HepG2 (cell line): Measurements from ENCODE around the gene KHNYN. TPM values are rescaled to one million over a fixed set of nuclear protein-coding genes. Genes with fewer than 3 reads are reported as not detected.
A peak's percentile ranks its signal among the peaks of the same experiment; 100 is the strongest.

Experiments
- ATAC-seq: fragments of 200-7000 bp; cut with Tn5 transposase; 3 replicates; pipeline ENCODE4 v1.9.1; 2020; ENCODE audit warnings: mild to moderate bottlenecking, moderate library complexity
- BruUV-seq: library from RNA; stranded (reverse); fragments of 400-500 nt; replicated peaks from 2 replicates; lab custom pipeline; 2021; lab: Mats Ljungman, UMichigan
- CTCF ChIA-PET: fragments of 300-600 bp; formaldehyde crosslinking; extraction: SDS; loops from one replicate; lab custom pipeline; 2021; ENCODE audit warnings: low total read pairs, inconsistent platforms, low intra/inter-chr PET ratio; lab: Yijun Ruan, JAX
- POLR2A ChIA-PET: fragments of 350-600 bp; sonication (Branson Sonifier 250); formaldehyde crosslinking; loops from one replicate; lab custom pipeline; 2020; ENCODE audit warnings: antibody characterized with exemption, inconsistent platforms; lab: Yijun Ruan, JAX
- DNase-seq: peaks from one replicate; pipeline ENCODE4 v3.0.0-alpha.2; 2015; ENCODE audit warnings: low spot score
- FAIRE-seq: peaks from 3 replicates; lab custom pipeline; 2011; peaks lifted over from hg19 to GRCh38; lab: Jason Lieb, UNC
- H2AFZ ChIP-seq: one replicate; pipeline ENCODE4 v1.6.1; 2011; ENCODE audit warnings: low read length, inconsistent platforms
- H3K27ac ChIP-seq: fragments of 300-600 bp; 3 replicates; pipeline ENCODE4 v1.8.0; 2011; ENCODE audit warnings: mixed run types, mild to moderate bottlenecking, mixed read lengths, low read length, inconsistent platforms; ENCODE audit not compliant: insufficient read depth; ENCODE audit errors: extremely low read length
- H3K27me3 ChIP-seq, 2 experiments: fragments of 200-600 bp in 1 of 2; 2 replicates in 1 of 2; 3 replicates in 1 of 2; pipeline versions ENCODE4 v1.6.0 to v1.8.0; 2011; ENCODE audit warnings: low read length in 2 of 2, mild to moderate bottlenecking in 2 of 2, moderate library complexity in 2 of 2, inconsistent platforms in 1 of 2; ENCODE audit not compliant: insufficient read depth in 2 of 2, control insufficient read depth in 1 of 2
- H3K36me3 ChIP-seq, 2 experiments: fragments of 200-600 bp in 1 of 2; replicated peaks in 1 of 2; 2 replicates in 1 of 2; 3 replicates in 1 of 2; pipeline versions ENCODE4 v1.5.1 to v1.8.0; 2011; ENCODE audit warnings: low read length in 2 of 2, inconsistent platforms in 1 of 2; ENCODE audit not compliant: insufficient read depth in 2 of 2, control insufficient read depth in 1 of 2
- H3K4me1 ChIP-seq: 2 replicates; pipeline ENCODE4 v1.5.1; 2012; ENCODE audit warnings: low read length, inconsistent platforms; ENCODE audit not compliant: insufficient read depth
- H3K4me2 ChIP-seq: 2 replicates; pipeline ENCODE4 v1.6.0; 2011; ENCODE audit warnings: low read depth, low read length, inconsistent platforms
- H3K4me3 ChIP-seq, 3 experiments: fragments of 200-600 bp in 1 of 3; sonication (generic), shearing (Covaris generic) in 1 of 3; replicated peaks in 1 of 3; 2 replicates each; pipeline ENCODE4 v1.5.1; 2011 to 2016; ENCODE audit warnings: low read length in 3 of 3, inconsistent platforms in 2 of 3, low read depth in 2 of 3, mild to moderate bottlenecking in 2 of 3, control low read depth in 1 of 3, mixed read lengths in 1 of 3; ENCODE audit not compliant: insufficient read depth in 1 of 3
- H3K79me2 ChIP-seq: one replicate; pipeline ENCODE4 v1.6.1; 2011; ENCODE audit warnings: low read length, inconsistent platforms; ENCODE audit not compliant: insufficient read depth
- H3K9ac ChIP-seq: 2 replicates; pipeline ENCODE4 v1.6.0; 2011; ENCODE audit warnings: mild to moderate bottlenecking, low read depth, low read length, inconsistent platforms; ENCODE audit not compliant: insufficient read depth
- H3K9me3 ChIP-seq: 2 replicates; pipeline ENCODE4 v1.5.1; 2012; ENCODE audit warnings: mild to moderate bottlenecking, low read length
- H4K20me1 ChIP-seq: 2 replicates; pipeline ENCODE4 v1.6.0; 2011; ENCODE audit warnings: inconsistent platforms, mild to moderate bottlenecking, low read length, moderate library complexity; ENCODE audit not compliant: insufficient read depth
- ATAD3A ChIP-seq: sonication (generic); formaldehyde crosslinking; IDR thresholded peaks from 2 replicates; pipeline ENCODE4 v1.4.0; 2020; ENCODE audit warnings: missing genetic modification reagents
- GMEB1 ChIP-seq: sonication (generic); formaldehyde crosslinking; IDR thresholded peaks from 2 replicates; pipeline ENCODE4 v1.5.1; 2020; ENCODE audit warnings: missing genetic modification reagents, mild to moderate bottlenecking, borderline replicate concordance
- JUND ChIP-seq: sonication (generic); formaldehyde crosslinking; IDR thresholded peaks from 2 replicates; pipeline ENCODE4 v1.8.0; 2022; ENCODE audit warnings: mild to moderate bottlenecking, missing genetic modification reagents
- KLF16 ChIP-seq, 2 experiments: sonication (generic) in 1 of 2; formaldehyde crosslinking in 1 of 2; IDR thresholded peaks; 2 replicates each; pipeline versions ENCODE4 v1.6.1 to v1.8.0; 2016 to 2023; ENCODE audit warnings: missing genetic modification reagents in 2 of 2, missing compliant biosample characterization in 1 of 2
- NR1H2 ChIP-seq: sonication (generic); formaldehyde crosslinking; IDR thresholded peaks from 2 replicates; pipeline ENCODE4 v1.8.1; 2022; ENCODE audit warnings: low read depth, missing genetic modification reagents, borderline replicate concordance
- PCBP1 ChIP-seq: fragments of 200-400 bp; formaldehyde crosslinking; IDR thresholded peaks from 2 replicates; pipeline ENCODE4 v1.6.1; 2017; ENCODE audit warnings: mild to moderate bottlenecking, low read depth, low read length, borderline replicate concordance
- PHF20 ChIP-seq: sonication (generic); formaldehyde crosslinking; IDR thresholded peaks from 2 replicates; pipeline ENCODE4 v1.5.0; 2020; ENCODE audit warnings: mild to moderate bottlenecking, missing genetic modification reagents
- POLR2G ChIP-seq: fragments of 200-400 bp; formaldehyde crosslinking; IDR thresholded peaks from 2 replicates; pipeline ENCODE4 v1.6.1; 2018; ENCODE audit warnings: mild to moderate bottlenecking, low read depth, low read length, moderate library complexity
- REL ChIP-seq: sonication (generic); formaldehyde crosslinking; conservative IDR thresholded peaks from 2 replicates; pipeline ENCODE4 v1.8.0; 2022; ENCODE audit warnings: mild to moderate bottlenecking, missing genetic modification reagents, moderate library complexity
- ZFP36 ChIP-seq: fragments of 150-350 bp; IDR thresholded peaks from 2 replicates; pipeline ENCODE4 v1.6.1; 2018; ENCODE audit warnings: borderline replicate concordance, low read length, low read depth; ENCODE audit not compliant: partially characterized antibody
- ZNF143 ChIP-seq: sonication (generic); formaldehyde crosslinking; IDR thresholded peaks from 2 replicates; pipeline ENCODE4 v1.4.0; 2020; ENCODE audit warnings: missing genetic modification reagents
- ZNF20 ChIP-seq: sonication (generic); formaldehyde crosslinking; IDR thresholded peaks from 2 replicates; pipeline ENCODE4 v1.4.0; 2020; ENCODE audit warnings: mild to moderate bottlenecking, moderate library complexity, missing genetic modification reagents
- ZNF780A ChIP-seq: sonication (generic); formaldehyde crosslinking; IDR thresholded peaks from 2 replicates; pipeline ENCODE4 v1.8.0; 2022; ENCODE audit warnings: mild to moderate bottlenecking, missing genetic modification reagents, moderate library complexity
- WGBS: methylation state at CpG from one replicate; pipeline ENCODE4 v1.1.6; 2017; ENCODE audit warnings: low lambda C conversion rate; 5-methylcytosine and 5-hydroxymethylcytosine counted together
- in situ Hi-C: cut with HindIII; loops from 2 replicates; pipeline ENCODE4 v1.10.0; 2017; ENCODE audit warnings: low pct_unique_long_range_greater_than_20kb; ENCODE audit not compliant: extremely low pct_ligation_motif_present
- intact Hi-C: fragments of 100-400 bp; cut with micrococcal nuclease; formaldehyde crosslinking; loops from one replicate; pipeline ENCODE4 v1.10.0; 2022; ENCODE audit not compliant: unreplicated experiment
- polyA plus RNA-seq, 8 experiments: library from polyadenylated mRNA; depleted of rRNA in 3 of 8; stranded (reverse) in 7 of 8; unstranded in 1 of 8; fragments of >200 nt; fragmentation: Illumina TruSeq in 4 of 8; extraction: Trizol in 4 of 8; gene quantifications; 2 replicates each; pipeline versions ENCODE4 v1.2.1 to v1.2.3, GENCODE V29; 2011 to 2016; ENCODE audit warnings: low read depth in 4 of 8, missing spikeins in 1 of 8, mixed read lengths in 1 of 8; ENCODE audit not compliant: insufficient read depth in 1 of 8
- total RNA-seq, 5 experiments: library from RNA; depleted of rRNA; stranded (reverse); fragments of >200 nt; fragmentation: Illumina TruSeq; extraction: Trizol; gene quantifications; 2 replicates each; pipeline ENCODE4 v1.2.3, GENCODE V29; 2016; ENCODE audit warnings: low read depth in 1 of 5
- TF ChIP-seq, protein P1 (sequence below): sonication (generic); formaldehyde crosslinking; IDR thresholded peaks from 2 replicates; pipeline ENCODE4 v1.4.0; 2020; ENCODE audit warnings: mild to moderate bottlenecking, missing genetic modification reagents
- TF ChIP-seq, protein P2 (sequence below): sonication (generic); formaldehyde crosslinking; conservative IDR thresholded peaks from 2 replicates; pipeline ENCODE4 v1.4.0; 2020; ENCODE audit warnings: missing genetic modification reagents
- TF ChIP-seq, protein P3 (sequence below): sonication (generic); formaldehyde crosslinking; IDR thresholded peaks from 2 replicates; pipeline ENCODE4 v1.4.0; 2020; ENCODE audit warnings: missing genetic modification reagents, borderline replicate concordance

The KHNYN gene
- total and polyA plus RNA-seq, 2 of the 13 experiments (the other 11 are each of a cell fraction or from before 2014, with no cell fraction given), result 52.8 to 75.7 TPM

DNA sequence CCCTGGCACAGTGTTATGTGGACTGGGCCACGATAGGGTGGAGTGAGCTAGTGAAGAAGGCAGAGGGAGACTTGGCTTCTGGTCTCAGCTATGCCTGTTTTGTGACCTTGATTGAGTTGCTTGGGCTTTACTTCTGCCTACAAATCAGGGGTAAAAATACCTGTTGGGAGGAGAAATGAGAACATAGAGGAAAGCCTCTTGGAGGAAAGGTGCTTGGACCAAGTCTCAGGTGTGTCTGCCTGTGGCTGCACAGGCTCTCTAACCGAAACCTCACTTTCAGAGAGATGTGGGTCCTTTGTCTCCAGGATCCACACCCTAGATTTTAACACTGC lies 7.9 kb downstream of the KHNYN start:
- ChIA-PET POLR2A (interaction anchor here (1.0 to 4.1 kb wide), 10 partner anchors 10 to 1116 kb away, joined by 3 to 39 read pairs (median 7); partner anchors contain the start of genes CIDEB, DHRS1, NOP9 and PABPN1), CTCF (interaction anchor here (1.5 to 11.8 kb wide), 4 partner anchors 72 to 106 kb away, joined by 5 to 295 read pairs (median 120); partner anchors contain the start of genes ADCY4 and NFATC4)
- intact Hi-C loops (loop anchor here (10.0 kb wide), 1 partner anchor 853 kb away; no protein-coding TSS in a partner anchor), in situ Hi-C loops (loop anchor here (10.0 kb wide), 1 partner anchor 193 kb away; the partner anchor contains the start of gene TINF2)
- no TSS peak for BruUV-seq
- peaks cover 13% of the 10 kb centered on the region for H3K79me2 ChIP-seq
- H3K4me3 ChIP-seq, result no peak overlapping the region
- peaks cover 48 to 69% of the 10 kb centered on the region in 2 experiments for H3K36me3 ChIP-seq
- DNase-seq, result no peak
- FAIRE-seq, result no peak
- H3K9me3 ChIP-seq, result no peaks in the 10 kb centered on the region
- H2AFZ ChIP-seq, result no peak overlapping the region
- ATAC-seq, result no peak
- H3K4me2 ChIP-seq, result no peak overlapping the region
- no peak overlapping the region for H3K9ac ChIP-seq
- H3K4me1 ChIP-seq, result peaks cover 23% of the 10 kb centered on the region
- WGBS, result 95% methylated on average over 2 of the region's 2 CpGs
- no peak overlapping the region for H3K27ac ChIP-seq
- no peaks in the 10 kb centered on the region; a peak in 1 of 5 replicates for H3K27me3 ChIP-seq
- peaks cover under 1% of the 10 kb centered on the region; the same call in 1 of the 2 replicates for H4K20me1 ChIP-seq
- TF ChIP-seq ZFP36, result no peak
- TF ChIP-seq, protein P1, sequence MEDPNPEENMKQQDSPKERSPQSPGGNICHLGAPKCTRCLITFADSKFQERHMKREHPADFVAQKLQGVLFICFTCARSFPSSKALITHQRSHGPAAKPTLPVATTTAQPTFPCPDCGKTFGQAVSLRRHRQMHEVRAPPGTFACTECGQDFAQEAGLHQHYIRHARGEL (CRISPR knock-in tag), result no peak
- TF ChIP-seq NR1H2 (CRISPR knock-in tag), result 0 out of 2 replicates have a peak, but pooled peaks have one; percentile 35
- TF ChIP-seq PCBP1, result no peak
- no peak for TF ChIP-seq ZNF20 (CRISPR knock-in tag)
- TF ChIP-seq PHF20, result 0 out of 2 replicates have a peak, but pooled peaks have one; percentile 7
- TF ChIP-seq, protein P2, sequence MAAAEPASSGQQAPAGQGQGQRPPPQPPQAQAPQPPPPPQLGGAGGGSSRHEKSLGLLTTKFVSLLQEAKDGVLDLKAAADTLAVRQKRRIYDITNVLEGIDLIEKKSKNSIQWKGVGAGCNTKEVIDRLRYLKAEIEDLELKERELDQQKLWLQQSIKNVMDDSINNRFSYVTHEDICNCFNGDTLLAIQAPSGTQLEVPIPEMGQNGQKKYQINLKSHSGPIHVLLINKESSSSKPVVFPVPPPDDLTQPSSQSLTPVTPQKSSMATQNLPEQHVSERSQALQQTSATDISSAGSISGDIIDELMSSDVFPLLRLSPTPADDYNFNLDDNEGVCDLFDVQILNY (CRISPR knock-in tag), result no peak
- TF ChIP-seq REL (CRISPR knock-in tag), result peak; percentile 30; the same call in 1 of the 2 replicates
- TF ChIP-seq ZNF143 (CRISPR knock-in tag), result 0 out of 2 replicates have a peak, but pooled peaks have one; percentile 10
- peak; percentile 53; the same call in 1 of the 2 replicates for TF ChIP-seq POLR2G
- no peak for TF ChIP-seq GMEB1 (CRISPR knock-in tag)
- TF ChIP-seq ATAD3A, result 0 out of 2 replicates have a peak, but pooled peaks have one; percentile 53
- TF ChIP-seq ZNF780A, result peak; percentile 39; the same call in 1 of the 2 replicates
- TF ChIP-seq, protein P3, sequence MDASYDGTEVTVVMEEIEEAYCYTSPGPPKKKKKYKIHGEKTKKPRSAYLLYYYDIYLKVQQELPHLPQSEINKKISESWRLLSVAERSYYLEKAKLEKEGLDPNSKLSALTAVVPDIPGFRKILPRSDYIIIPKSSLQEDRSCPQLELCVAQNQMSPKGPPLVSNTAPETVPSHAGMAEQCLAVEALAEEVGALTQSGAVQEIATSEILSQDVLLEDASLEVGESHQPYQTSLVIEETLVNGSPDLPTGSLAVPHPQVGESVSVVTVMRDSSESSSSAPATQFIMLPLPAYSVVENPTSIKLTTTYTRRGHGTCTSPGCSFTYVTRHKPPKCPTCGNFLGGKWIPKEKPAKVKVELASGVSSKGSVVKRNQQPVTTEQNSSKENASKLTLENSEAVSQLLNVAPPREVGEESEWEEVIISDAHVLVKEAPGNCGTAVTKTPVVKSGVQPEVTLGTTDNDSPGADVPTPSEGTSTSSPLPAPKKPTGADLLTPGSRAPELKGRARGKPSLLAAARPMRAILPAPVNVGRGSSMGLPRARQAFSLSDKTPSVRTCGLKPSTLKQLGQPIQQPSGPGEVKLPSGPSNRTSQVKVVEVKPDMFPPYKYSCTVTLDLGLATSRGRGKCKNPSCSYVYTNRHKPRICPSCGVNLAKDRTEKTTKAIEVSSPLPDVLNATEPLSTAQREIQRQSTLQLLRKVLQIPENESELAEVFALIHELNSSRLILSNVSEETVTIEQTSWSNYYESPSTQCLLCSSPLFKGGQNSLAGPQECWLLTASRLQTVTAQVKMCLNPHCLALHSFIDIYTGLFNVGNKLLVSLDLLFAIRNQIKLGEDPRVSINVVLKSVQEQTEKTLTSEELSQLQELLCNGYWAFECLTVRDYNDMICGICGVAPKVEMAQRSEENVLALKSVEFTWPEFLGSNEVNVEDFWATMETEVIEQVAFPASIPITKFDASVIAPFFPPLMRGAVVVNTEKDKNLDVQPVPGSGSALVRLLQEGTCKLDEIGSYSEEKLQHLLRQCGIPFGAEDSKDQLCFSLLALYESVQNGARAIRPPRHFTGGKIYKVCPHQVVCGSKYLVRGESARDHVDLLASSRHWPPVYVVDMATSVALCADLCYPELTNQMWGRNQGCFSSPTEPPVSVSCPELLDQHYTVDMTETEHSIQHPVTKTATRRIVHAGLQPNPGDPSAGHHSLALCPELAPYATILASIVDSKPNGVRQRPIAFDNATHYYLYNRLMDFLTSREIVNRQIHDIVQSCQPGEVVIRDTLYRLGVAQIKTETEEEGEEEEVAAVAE (CRISPR knock-in tag), result 0 out of 2 replicates have a peak, but pooled peaks have one; percentile 54
- peak; percentile 53; the same call in 1 of the 2 replicates for TF ChIP-seq JUND (CRISPR knock-in tag)
- 0 out of 4 replicates have a peak, but pooled peaks of 1 of the 2 experiments have one; percentile 2 for TF ChIP-seq KLF16 (CRISPR knock-in tag; IDR thresholded peaks at IDR 0.05)
